Measurements from ENCODE around the gene MT1M.

- TF ChIP-seq CTCF (tag by site-specific recombination; IDR thresholded peaks at IDR 0.05) (no peak), OVOL3 (tag by site-specific recombination; IDR thresholded peaks at IDR 0.05) (no peak), PRDM10 (tag by site-specific recombination; IDR thresholded peaks at IDR 0.05) (no peak), ZFP37 (tag by site-specific recombination; IDR thresholded peaks at IDR 0.05) (no peak), ZEB2 (tag by site-specific recombination; IDR thresholded peaks at IDR 0.05) (no peak), ZNF423 (tag by site-specific recombination; IDR thresholded peaks at IDR 0.05) (no peak), ZNF114 (tag by site-specific recombination; IDR thresholded peaks at IDR 0.05) (no peak), ZBTB1 (tag by site-specific recombination; IDR thresholded peaks at IDR 0.05) (no peak), BCL11B (tag by site-specific recombination; IDR thresholded peaks at IDR 0.05; ENCODE audit: low read depth) (no peak), KLF7 (tag by site-specific recombination; IDR thresholded peaks at IDR 0.05; ENCODE audit: borderline replicate concordance) (no peak), ZBTB11 (tag by site-specific recombination; conservative IDR thresholded peaks at IDR 0.05; ENCODE audit: low read depth) (no peak)
Observed at GRCh38 chr16:56636616-56637413, 4.4 kb downstream of the MT1M start.
